OCI-LY3 (cell line): ENCODE data around the gene CYP2E1.

Experiments used
- H2AFZ ChIP-seq: fragments of 200-600, 300-600 bp; shearing (Covaris generic); 2 replicates; pipeline ENCODE4 v1.6.0; 2014; ENCODE audit warnings: antibody characterized with exemption, low read depth, low read length
- H3K27ac ChIP-seq: fragments of 200-600, 300-600 bp; sonication (generic); 2 replicates; pipeline ENCODE4 v1.5.1; 2014; ENCODE audit warnings: mild to moderate bottlenecking, low read length, moderate library complexity, mixed read lengths
- H3K27me3 ChIP-seq: fragments of 200-600, 300-600 bp; sonication (generic); 2 replicates; pipeline ENCODE4 v1.6.1; 2014; ENCODE audit warnings: low read depth, low read length, mixed read lengths
- H3K36me3 ChIP-seq: fragments of 200-600, 300-600 bp; sonication (generic); replicated peaks from 2 replicates; pipeline ENCODE3; 2014; ENCODE audit warnings: low read depth, low read length, mixed read lengths
- H3K4me1 ChIP-seq: fragments of 300-600, 200-600 bp; sonication (generic); 2 replicates; pipeline ENCODE4 v1.6.1; 2014; ENCODE audit warnings: low read length, mixed read lengths
- H3K4me2 ChIP-seq: fragments of 200-600, 300-600 bp; sonication (generic); 2 replicates; pipeline ENCODE4 v1.6.1; 2014; ENCODE audit warnings: low read length, mixed read lengths
- H3K4me3 ChIP-seq: fragments of 300-600, 200-600 bp; sonication (generic); 2 replicates; pipeline ENCODE4 v1.5.1; 2014; ENCODE audit warnings: antibody characterized with exemption, mild to moderate bottlenecking, low read length, moderate library complexity
- H3K79me2 ChIP-seq: fragments of 300-600, 200-600 bp; shearing (Covaris generic); 2 replicates; pipeline ENCODE4 v1.6.1; 2014; ENCODE audit warnings: mild to moderate bottlenecking, low read length, mixed read lengths
- H3K9ac ChIP-seq: fragments of 300-600, 200-600 bp; shearing (Covaris generic); 2 replicates; pipeline ENCODE4 v1.6.0; 2014; ENCODE audit warnings: mild to moderate bottlenecking, low read length, moderate library complexity
- H3K9me3 ChIP-seq: fragments of 200-600, 300-600 bp; shearing (Covaris generic); 2 replicates; pipeline ENCODE4 v1.6.1; 2014; ENCODE audit warnings: low read length, mixed read lengths; ENCODE audit not compliant: insufficient read depth
- H4K20me1 ChIP-seq: fragments of 200-600, 300-600 bp; sonication (generic); 2 replicates; pipeline ENCODE4 v1.6.1; 2016; ENCODE audit warnings: low read length, mixed read lengths; ENCODE audit not compliant: insufficient read depth
- CTCF ChIP-seq: fragments of 200-600, 300-600 bp; sonication (generic); IDR thresholded peaks from 2 replicates; pipeline ENCODE4 v1.5.1; 2014; ENCODE audit warnings: antibody characterized with exemption, low read length, low read depth
- EZH2phosphoT487 ChIP-seq: fragments of 200-600 bp; shearing (Covaris generic); IDR thresholded peaks from 2 replicates; pipeline ENCODE4 v1.6.1; 2018; ENCODE audit warnings: antibody characterized with exemption, mixed run types, low read depth

Gene CYP2E1

GRCh38 chr10:133526957-133527588 is at the start of gene CYP2E1:
Gene CYP2E1, plus strand, starts transcription at chr10:133527363. Its CDS starts 33 bp downstream, at chr10:133527396.
- H3K9ac ChIP-seq = no peak within 1 kb of the TSS
- no peak within 1 kb of the TSS for H3K4me2 ChIP-seq
- no peaks in the 10 kb centered on the region for H3K79me2 ChIP-seq
- no peaks in the 10 kb centered on the region for H4K20me1 ChIP-seq
- H3K4me3 ChIP-seq = no peak within 1 kb of the TSS
- H2AFZ ChIP-seq = no peak within 1 kb of the TSS
- no peak within 1 kb of the TSS for H3K27ac ChIP-seq
- no peaks in the 10 kb centered on the region for H3K27me3 ChIP-seq
- no peaks in the 10 kb centered on the region for H3K4me1 ChIP-seq
- TF ChIP-seq EZH2phosphoT487 (no peak), CTCF (no peak)
- H3K36me3 ChIP-seq = no peaks in the 10 kb centered on the region
- peaks cover 3% of the 10 kb centered on the region; the same call in 1 of the 2 replicates for H3K9me3 ChIP-seq

- Histone ChIP-seq H2AFZ (no peak overlapping the region), H3K4me1 (no peaks in the 10 kb centered on the region), H3K4me3 (no peak overlapping the region), H3K36me3 (no peaks in the 10 kb centered on the region), H3K9me3 (no peaks in the 10 kb centered on the region), H3K9ac (no peak overlapping the region), H3K27me3 (no peaks in the 10 kb centered on the region), H3K27ac (no peak overlapping the region), H3K79me2 (no peaks in the 10 kb centered on the region), H3K4me2 (no peak overlapping the region), H4K20me1 (no peaks in the 10 kb centered on the region)
- TF ChIP-seq CTCF (no peak), EZH2phosphoT487 (no peak)
These were observed 46.0 kb upstream of the CYP2E1 start for GRCh38 chr10:133481086-133481643.

- no peak overlapping the region for H3K27ac ChIP-seq
- no peak overlapping the region for H3K4me2 ChIP-seq
- no peak overlapping the region for H3K9ac ChIP-seq
- H4K20me1 ChIP-seq = no peaks in the 10 kb centered on the region
- no peaks in the 10 kb centered on the region for H3K36me3 ChIP-seq
- H2AFZ ChIP-seq = no peak overlapping the region
- H3K4me1 ChIP-seq = no peaks in the 10 kb centered on the region
- H3K9me3 ChIP-seq = no peaks in the 10 kb centered on the region
- no peaks in the 10 kb centered on the region for H3K79me2 ChIP-seq
- no peak overlapping the region for H3K4me3 ChIP-seq
- TF ChIP-seq EZH2phosphoT487 (no peak), CTCF (no peak)
- H3K27me3 ChIP-seq = no peaks in the 10 kb centered on the region
These were observed 45.5 kb upstream of the CYP2E1 start for GRCh38 chr10:133481657-133482056.

- no peaks in the 10 kb centered on the region for H3K36me3 ChIP-seq
- H3K9ac ChIP-seq = no peak overlapping the region
- TF ChIP-seq CTCF (no peak), EZH2phosphoT487 (no peak)
- H3K4me2 ChIP-seq = no peak overlapping the region
- no peaks in the 10 kb centered on the region for H3K27me3 ChIP-seq
- H2AFZ ChIP-seq = no peak overlapping the region
- H3K79me2 ChIP-seq = no peaks in the 10 kb centered on the region
- no peak overlapping the region for H3K4me3 ChIP-seq
- no peaks in the 10 kb centered on the region for H3K9me3 ChIP-seq
- H3K27ac ChIP-seq = no peak overlapping the region
- H3K4me1 ChIP-seq = peaks cover 5% of the 10 kb centered on the region
- no peaks in the 10 kb centered on the region for H4K20me1 ChIP-seq
These were observed 42.3 kb upstream of the CYP2E1 start for GRCh38 chr10:133484818-133485217.
